ENCODE results near the gene CEACAM21. TPM values are rescaled to one million over a fixed set of nuclear protein-coding genes. Genes with fewer than 3 reads are reported as not detected.

The CEACAM21 gene
- total and polyA plus RNA-seq, 8 donors: 0.63 to 6.1 (median 2.0) TPM; not detected in 5

DNA sequence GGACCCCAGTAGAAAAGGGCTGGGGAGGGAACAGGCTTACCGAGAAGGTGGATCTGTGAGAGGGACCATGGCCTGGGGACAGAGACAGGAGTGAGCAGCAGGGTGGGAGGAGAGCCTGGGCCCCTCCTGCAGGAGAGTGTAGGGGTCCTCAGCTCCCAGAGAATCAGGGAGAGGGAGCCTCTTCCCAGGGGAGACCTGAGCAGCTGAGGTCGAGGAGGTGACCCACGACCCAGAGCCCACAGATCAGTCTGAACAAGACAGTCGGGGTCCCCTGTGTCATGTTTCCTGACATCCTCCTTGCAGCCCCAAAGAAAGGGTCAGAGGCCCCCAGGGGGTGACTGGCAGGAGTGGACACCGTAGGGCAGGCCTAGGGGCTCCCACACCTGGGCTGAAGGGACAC is 44.2 kb downstream of the CEACAM21 start:
- WGBS, 5 donors: 56 to 90% (median 63%) methylated on average over 3 to 5 of the region's 5 CpGs
- Histone ChIP-seq H3K27me3 (peaks cover 0 to 62% (median 0%) of the 10 kb centered on the region in 3 donors), H3K9me3 (no peaks in the 10 kb centered on the region), H3K4me1 (no peaks in the 10 kb centered on the region), H3K4me3 (no peak overlapping the region), H3K36me3 (no peaks in the 10 kb centered on the region), H3K27ac (no peak overlapping the region)
- TF ChIP-seq POLR2AphosphoS5 (IDR thresholded peaks at IDR 0.05): no peak
- TF ChIP-seq POLR2A (IDR thresholded peaks at IDR 0.05): no peak
- TF ChIP-seq, protein P1, sequence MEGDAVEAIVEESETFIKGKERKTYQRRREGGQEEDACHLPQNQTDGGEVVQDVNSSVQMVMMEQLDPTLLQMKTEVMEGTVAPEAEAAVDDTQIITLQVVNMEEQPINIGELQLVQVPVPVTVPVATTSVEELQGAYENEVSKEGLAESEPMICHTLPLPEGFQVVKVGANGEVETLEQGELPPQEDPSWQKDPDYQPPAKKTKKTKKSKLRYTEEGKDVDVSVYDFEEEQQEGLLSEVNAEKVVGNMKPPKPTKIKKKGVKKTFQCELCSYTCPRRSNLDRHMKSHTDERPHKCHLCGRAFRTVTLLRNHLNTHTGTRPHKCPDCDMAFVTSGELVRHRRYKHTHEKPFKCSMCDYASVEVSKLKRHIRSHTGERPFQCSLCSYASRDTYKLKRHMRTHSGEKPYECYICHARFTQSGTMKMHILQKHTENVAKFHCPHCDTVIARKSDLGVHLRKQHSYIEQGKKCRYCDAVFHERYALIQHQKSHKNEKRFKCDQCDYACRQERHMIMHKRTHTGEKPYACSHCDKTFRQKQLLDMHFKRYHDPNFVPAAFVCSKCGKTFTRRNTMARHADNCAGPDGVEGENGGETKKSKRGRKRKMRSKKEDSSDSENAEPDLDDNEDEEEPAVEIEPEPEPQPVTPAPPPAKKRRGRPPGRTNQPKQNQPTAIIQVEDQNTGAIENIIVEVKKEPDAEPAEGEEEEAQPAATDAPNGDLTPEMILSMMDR (IDR thresholded peaks at IDR 0.05): no peak
- TF ChIP-seq EP300 (IDR thresholded peaks at IDR 0.05): no peak
- intact Hi-C loops (cut with DNase I; ENCODE audit: low total_unique reads): no loop called here
- no peak for DNase-seq

DNA sequence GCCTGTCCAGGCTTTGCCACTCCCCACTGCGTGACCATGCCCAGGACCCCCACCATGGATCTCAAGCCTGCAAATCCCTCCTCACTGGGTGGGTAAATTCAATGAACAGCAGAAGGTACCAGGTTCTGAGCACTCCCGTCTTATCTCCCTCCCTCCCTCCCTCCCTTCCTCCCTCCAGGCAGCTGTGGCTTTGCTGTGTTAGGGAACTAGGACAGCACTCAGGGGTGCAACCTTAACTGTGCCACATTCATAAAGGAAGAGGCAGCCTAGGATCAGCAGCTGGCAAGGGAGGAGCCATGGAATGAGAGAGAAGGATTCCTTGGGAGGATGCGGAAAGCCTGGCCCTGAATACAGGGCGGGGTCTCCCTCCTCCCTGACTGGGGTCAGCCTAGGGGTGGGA is 45.3 kb downstream of the CEACAM21 start:
- DNase-seq: no peak
- intact Hi-C loops (cut with DNase I; ENCODE audit: low total_unique reads): no loop called here
- TF ChIP-seq, protein P1 (IDR thresholded peaks at IDR 0.05): no peak
- TF ChIP-seq EP300 (IDR thresholded peaks at IDR 0.05) (no peak), POLR2AphosphoS5 (IDR thresholded peaks at IDR 0.05) (no peak), POLR2A (IDR thresholded peaks at IDR 0.05) (no peak)
- Histone ChIP-seq H3K9me3 (no peaks in the 10 kb centered on the region), H3K27me3 (peaks cover 0 to 66% (median 0%) of the 10 kb centered on the region in 3 donors), H3K36me3 (no peaks in the 10 kb centered on the region), H3K27ac (peak overlapping the region in 1 of 5 donors; percentile 25), H3K4me3 (no peak overlapping the region), H3K4me1 (no peaks in the 10 kb centered on the region)
- 45 to 71% (median 52%) methylated on average over 4 of the region's 4 CpGs for WGBS, 5 donors

DNA sequence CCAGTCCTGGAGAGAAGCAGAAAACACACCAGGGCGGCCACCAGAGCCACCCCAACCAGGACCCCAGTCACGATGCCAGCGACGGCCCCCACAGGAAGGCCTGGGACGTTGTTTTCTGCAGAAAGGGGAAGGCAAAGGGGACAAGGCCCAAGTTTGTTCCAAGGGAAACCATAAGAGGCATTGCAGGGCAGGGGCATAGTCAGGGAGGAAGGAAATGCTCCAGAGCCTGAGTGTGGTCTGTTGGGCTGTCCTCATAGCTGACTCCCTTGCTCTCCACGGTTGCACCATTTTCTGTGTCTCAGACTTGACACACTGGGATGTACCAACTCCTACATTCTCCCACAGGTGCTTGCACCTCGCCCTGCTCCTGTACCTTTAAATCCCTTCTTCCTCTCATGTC is 45.7 kb downstream of the CEACAM21 start:
- no peaks in the 10 kb centered on the region for H3K4me1 ChIP-seq
- H3K27me3 ChIP-seq: peaks cover 0 to 70% (median under 1%) of the 10 kb centered on the region in 3 donors
- WGBS, 5 donors: 39 to 68% (median 53%) methylated on average over 7 of the region's 7 CpGs
- DNase-seq: no peak
- H3K27ac ChIP-seq: peak overlapping the region in 1 of 5 donors; percentile 25
- no peak for TF ChIP-seq POLR2AphosphoS5 (IDR thresholded peaks at IDR 0.05)
- TF ChIP-seq, protein P1 (IDR thresholded peaks at IDR 0.05): no peak
- no peak for TF ChIP-seq EP300 (IDR thresholded peaks at IDR 0.05)
- TF ChIP-seq POLR2A (IDR thresholded peaks at IDR 0.05): no peak
- intact Hi-C loops (cut with DNase I; ENCODE audit: low total_unique reads): no loop called here
- no peaks in the 10 kb centered on the region for H3K36me3 ChIP-seq
- no peaks in the 10 kb centered on the region for H3K9me3 ChIP-seq
- H3K4me3 ChIP-seq: no peak overlapping the region

DNA sequence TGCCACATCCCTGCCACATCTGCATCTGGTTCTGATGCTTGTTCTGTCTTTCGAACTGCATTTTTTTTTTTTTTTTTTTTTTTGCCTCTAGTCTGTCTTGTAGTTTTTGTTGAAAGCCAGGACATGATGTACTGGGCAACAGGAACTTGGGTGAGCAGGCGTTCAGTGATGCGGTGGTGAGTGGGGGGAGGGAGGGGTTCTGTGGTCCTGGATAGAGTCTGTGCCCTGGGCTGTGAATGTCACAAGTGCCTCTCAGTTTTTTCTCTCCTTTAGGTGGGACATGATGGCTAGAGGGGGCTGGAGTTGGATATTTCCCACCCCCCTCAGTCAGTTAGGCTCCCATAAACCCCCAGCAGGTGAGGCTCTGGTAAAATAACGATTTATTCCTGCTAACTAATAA is 47.4 kb downstream of the CEACAM21 start:
- Histone ChIP-seq H3K4me3 (peak overlapping the region in 1 of 4 donors; percentile 34), H3K4me1 (no peaks in the 10 kb centered on the region), H3K36me3 (no peaks in the 10 kb centered on the region), H3K9me3 (no peaks in the 10 kb centered on the region), H3K27me3 (peaks cover 0 to 71% (median 18%) of the 10 kb centered on the region in 3 donors), H3K27ac (peak overlapping the region in 2 of 5 donors; percentile 19 to 38)
- WGBS, 5 donors: 42 to 67% (median 64%) methylated on average over 4 of the region's 4 CpGs
- DNase-seq: no peak
- intact Hi-C loops (cut with DNase I; ENCODE audit: low total_unique reads): no loop called here
- TF ChIP-seq POLR2AphosphoS5 (IDR thresholded peaks at IDR 0.05): no peak
- TF ChIP-seq, protein P1 (IDR thresholded peaks at IDR 0.05): no peak
- no peak for TF ChIP-seq EP300 (IDR thresholded peaks at IDR 0.05)
- TF ChIP-seq POLR2A (IDR thresholded peaks at IDR 0.05): no peak
